Body of pancreas (tissue), 4 donors: ENCODE measurements around the gene ING2.

Experiments
- CTCF ChIP-seq, 7 experiments: fragments of 450-650 bp in 4 of 7; fragments of 200-600 bp in 3 of 7; sonication (generic) in 3 of 7; IDR thresholded peaks; one replicate each; pipeline ENCODE4 v1.5.1; 2016 to 2019; ENCODE audit warnings: antibody characterized with exemption in 7 of 7
- POLR2A ChIP-seq, 3 donors: fragments of 450-650 bp; IDR thresholded peaks; one replicate each; pipeline ENCODE4 v1.6.1; 2016; ENCODE audit warnings: antibody characterized with exemption in 3 of 3, mild to moderate bottlenecking in 2 of 3

GRCh38 chr4:183470821-183471220 is 34.0 kb upstream of the ING2 start:
- TF ChIP-seq CTCF (IDR thresholded peaks at IDR 0.05) (no peak), POLR2A (IDR thresholded peaks at IDR 0.05) (no peak)
